OCI-LY3 (cell line): ENCODE measurements around the gene HDAC4.

Source experiments
- CTCF ChIP-seq: fragments of 200-600, 300-600 bp; sonication (generic); IDR thresholded peaks from 2 replicates; pipeline ENCODE4 v1.5.1; 2014; ENCODE audit warnings: antibody characterized with exemption, low read length, low read depth
- EZH2phosphoT487 ChIP-seq: fragments of 200-600 bp; shearing (Covaris generic); IDR thresholded peaks from 2 replicates; pipeline ENCODE4 v1.6.1; 2018; ENCODE audit warnings: antibody characterized with exemption, mixed run types, low read depth

DNA sequence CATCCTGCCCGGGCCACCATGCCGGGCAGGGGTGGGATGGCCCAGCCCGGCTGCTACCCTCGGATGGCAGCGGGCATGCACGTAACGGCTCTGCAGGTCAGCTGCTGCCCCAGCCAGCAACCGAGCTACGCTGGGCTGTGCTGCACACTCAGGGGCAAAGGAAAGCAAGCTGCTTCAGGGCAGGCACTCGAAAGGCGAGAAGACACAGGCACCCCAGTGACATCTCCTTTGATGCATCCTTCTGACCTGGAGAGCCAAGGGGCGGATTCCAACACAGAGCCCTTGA is 8.8 kb downstream of the HDAC4 start:
- TF ChIP-seq CTCF: no peak
- TF ChIP-seq EZH2phosphoT487: no peak
